ENCODE data around the gene TFR2. TPM values are rescaled to one million over a fixed set of nuclear protein-coding genes. Genes with fewer than 3 reads are reported as not detected.
A peak's percentile ranks its signal among the peaks of the same experiment; 100 is the strongest.

Gene TFR2
- total RNA-seq, 1 experiment from 2014 or later, result 5.7 TPM

- no peaks in the 10 kb centered on the region for H3K9me3 Mint-ChIP-seq
- TF ChIP-seq FOXJ3 (CRISPR knock-in tag; IDR thresholded peaks at IDR 0.05; ENCODE audit: borderline replicate concordance) (no peak), GRHL2 (CRISPR knock-in tag; IDR thresholded peaks at IDR 0.05; ENCODE audit: insufficient replicate concordance, severe bottlenecking) (no peak), NR3C1 (CRISPR knock-in tag; conservative IDR thresholded peaks at IDR 0.05; ENCODE audit: low read depth) (no peak), MXD4 (CRISPR knock-in tag; IDR thresholded peaks at IDR 0.05; ENCODE audit: borderline replicate concordance) (no peak), ZNF232 (CRISPR knock-in tag; IDR thresholded peaks at IDR 0.05) (no peak), ZNF219 (CRISPR knock-in tag; IDR thresholded peaks at IDR 0.05; ENCODE audit: borderline replicate concordance) (no peak), OVOL2 (CRISPR knock-in tag; IDR thresholded peaks at IDR 0.05; ENCODE audit: borderline replicate concordance) (no peak), SMAD3 (CRISPR knock-in tag; IDR thresholded peaks at IDR 0.05; ENCODE audit: borderline replicate concordance) (no peak)
- TF ChIP-seq, protein P1, sequence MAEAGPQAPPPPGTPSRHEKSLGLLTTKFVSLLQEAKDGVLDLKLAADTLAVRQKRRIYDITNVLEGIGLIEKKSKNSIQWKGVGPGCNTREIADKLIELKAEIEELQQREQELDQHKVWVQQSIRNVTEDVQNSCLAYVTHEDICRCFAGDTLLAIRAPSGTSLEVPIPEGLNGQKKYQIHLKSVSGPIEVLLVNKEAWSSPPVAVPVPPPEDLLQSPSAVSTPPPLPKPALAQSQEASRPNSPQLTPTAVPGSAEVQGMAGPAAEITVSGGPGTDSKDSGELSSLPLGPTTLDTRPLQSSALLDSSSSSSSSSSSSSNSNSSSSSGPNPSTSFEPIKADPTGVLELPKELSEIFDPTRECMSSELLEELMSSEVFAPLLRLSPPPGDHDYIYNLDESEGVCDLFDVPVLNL (CRISPR knock-in tag; IDR thresholded peaks at IDR 0.05; ENCODE audit: borderline replicate concordance, low read depth), result no peak
- peaks cover 33% of the 10 kb centered on the region for H3K4me1 Mint-ChIP-seq
- DNase-seq (ENCODE audit: low spot score) (no peak), ATAC-seq (no peak)
- POLR2A ChIA-PET, result no interaction called here
- no peak overlapping the region for H3K4me3 Mint-ChIP-seq
- H3K27ac Mint-ChIP-seq, result no peak overlapping the region
- CTCF ChIA-PET, result interaction anchor here (2.1 kb wide), 1 partner anchor 105 kb away, joined by 6 read pairs; the partner anchor contains the start of gene POP7
- H3K27me3 Mint-ChIP-seq (ENCODE audit: low read depth), result peaks cover 10% of the 10 kb centered on the region
- H3K36me3 Mint-ChIP-seq, result peaks cover 15% of the 10 kb centered on the region
Measured at GRCh38 chr7:100600730-100601038, 40.7 kb downstream of the TFR2 start.

- Mint-ChIP-seq H3K4me3 (no peak overlapping the region), H3K27ac (no peak overlapping the region), H3K4me1 (peaks cover 32% of the 10 kb centered on the region), H3K36me3 (peaks cover 15% of the 10 kb centered on the region), H3K27me3 (ENCODE audit: low read depth) (peaks cover 10% of the 10 kb centered on the region), H3K9me3 (no peaks in the 10 kb centered on the region)
- POLR2A ChIA-PET, result interaction anchor here (1.0 kb wide), 1 partner anchor 12 kb away, joined by 3 read pairs; the partner anchor contains the start of gene MOSPD3
- CTCF ChIA-PET, result interaction anchor here (2.1 kb wide), 1 partner anchor 105 kb away, joined by 6 read pairs; the partner anchor contains the start of gene POP7
- no peak for ATAC-seq
- peak; percentile 50 for DNase-seq (ENCODE audit: low spot score)
- TF ChIP-seq CDX4 (CRISPR knock-in tag; IDR thresholded peaks at IDR 0.05; ENCODE audit: borderline replicate concordance), result no peak
- TF ChIP-seq, protein P1 (CRISPR knock-in tag; IDR thresholded peaks at IDR 0.05; ENCODE audit: borderline replicate concordance, low read depth), result no peak
- TF ChIP-seq AR (CRISPR knock-in tag; IDR thresholded peaks at IDR 0.05), result no peak
- TF ChIP-seq, protein P2, sequence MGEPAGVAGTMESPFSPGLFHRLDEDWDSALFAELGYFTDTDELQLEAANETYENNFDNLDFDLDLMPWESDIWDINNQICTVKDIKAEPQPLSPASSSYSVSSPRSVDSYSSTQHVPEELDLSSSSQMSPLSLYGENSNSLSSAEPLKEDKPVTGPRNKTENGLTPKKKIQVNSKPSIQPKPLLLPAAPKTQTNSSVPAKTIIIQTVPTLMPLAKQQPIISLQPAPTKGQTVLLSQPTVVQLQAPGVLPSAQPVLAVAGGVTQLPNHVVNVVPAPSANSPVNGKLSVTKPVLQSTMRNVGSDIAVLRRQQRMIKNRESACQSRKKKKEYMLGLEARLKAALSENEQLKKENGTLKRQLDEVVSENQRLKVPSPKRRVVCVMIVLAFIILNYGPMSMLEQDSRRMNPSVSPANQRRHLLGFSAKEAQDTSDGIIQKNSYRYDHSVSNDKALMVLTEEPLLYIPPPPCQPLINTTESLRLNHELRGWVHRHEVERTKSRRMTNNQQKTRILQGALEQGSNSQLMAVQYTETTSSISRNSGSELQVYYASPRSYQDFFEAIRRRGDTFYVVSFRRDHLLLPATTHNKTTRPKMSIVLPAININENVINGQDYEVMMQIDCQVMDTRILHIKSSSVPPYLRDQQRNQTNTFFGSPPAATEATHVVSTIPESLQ (CRISPR knock-in tag; IDR thresholded peaks at IDR 0.05), result no peak
- TF ChIP-seq ZNF281 (CRISPR knock-in tag; IDR thresholded peaks at IDR 0.05), result no peak
- TF ChIP-seq, protein P3, sequence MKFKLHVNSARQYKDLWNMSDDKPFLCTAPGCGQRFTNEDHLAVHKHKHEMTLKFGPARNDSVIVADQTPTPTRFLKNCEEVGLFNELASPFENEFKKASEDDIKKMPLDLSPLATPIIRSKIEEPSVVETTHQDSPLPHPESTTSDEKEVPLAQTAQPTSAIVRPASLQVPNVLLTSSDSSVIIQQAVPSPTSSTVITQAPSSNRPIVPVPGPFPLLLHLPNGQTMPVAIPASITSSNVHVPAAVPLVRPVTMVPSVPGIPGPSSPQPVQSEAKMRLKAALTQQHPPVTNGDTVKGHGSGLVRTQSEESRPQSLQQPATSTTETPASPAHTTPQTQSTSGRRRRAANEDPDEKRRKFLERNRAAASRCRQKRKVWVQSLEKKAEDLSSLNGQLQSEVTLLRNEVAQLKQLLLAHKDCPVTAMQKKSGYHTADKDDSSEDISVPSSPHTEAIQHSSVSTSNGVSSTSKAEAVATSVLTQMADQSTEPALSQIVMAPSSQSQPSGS (CRISPR knock-in tag; IDR thresholded peaks at IDR 0.05; ENCODE audit: borderline replicate concordance, low read depth), result no peak
- TF ChIP-seq, protein P4, sequence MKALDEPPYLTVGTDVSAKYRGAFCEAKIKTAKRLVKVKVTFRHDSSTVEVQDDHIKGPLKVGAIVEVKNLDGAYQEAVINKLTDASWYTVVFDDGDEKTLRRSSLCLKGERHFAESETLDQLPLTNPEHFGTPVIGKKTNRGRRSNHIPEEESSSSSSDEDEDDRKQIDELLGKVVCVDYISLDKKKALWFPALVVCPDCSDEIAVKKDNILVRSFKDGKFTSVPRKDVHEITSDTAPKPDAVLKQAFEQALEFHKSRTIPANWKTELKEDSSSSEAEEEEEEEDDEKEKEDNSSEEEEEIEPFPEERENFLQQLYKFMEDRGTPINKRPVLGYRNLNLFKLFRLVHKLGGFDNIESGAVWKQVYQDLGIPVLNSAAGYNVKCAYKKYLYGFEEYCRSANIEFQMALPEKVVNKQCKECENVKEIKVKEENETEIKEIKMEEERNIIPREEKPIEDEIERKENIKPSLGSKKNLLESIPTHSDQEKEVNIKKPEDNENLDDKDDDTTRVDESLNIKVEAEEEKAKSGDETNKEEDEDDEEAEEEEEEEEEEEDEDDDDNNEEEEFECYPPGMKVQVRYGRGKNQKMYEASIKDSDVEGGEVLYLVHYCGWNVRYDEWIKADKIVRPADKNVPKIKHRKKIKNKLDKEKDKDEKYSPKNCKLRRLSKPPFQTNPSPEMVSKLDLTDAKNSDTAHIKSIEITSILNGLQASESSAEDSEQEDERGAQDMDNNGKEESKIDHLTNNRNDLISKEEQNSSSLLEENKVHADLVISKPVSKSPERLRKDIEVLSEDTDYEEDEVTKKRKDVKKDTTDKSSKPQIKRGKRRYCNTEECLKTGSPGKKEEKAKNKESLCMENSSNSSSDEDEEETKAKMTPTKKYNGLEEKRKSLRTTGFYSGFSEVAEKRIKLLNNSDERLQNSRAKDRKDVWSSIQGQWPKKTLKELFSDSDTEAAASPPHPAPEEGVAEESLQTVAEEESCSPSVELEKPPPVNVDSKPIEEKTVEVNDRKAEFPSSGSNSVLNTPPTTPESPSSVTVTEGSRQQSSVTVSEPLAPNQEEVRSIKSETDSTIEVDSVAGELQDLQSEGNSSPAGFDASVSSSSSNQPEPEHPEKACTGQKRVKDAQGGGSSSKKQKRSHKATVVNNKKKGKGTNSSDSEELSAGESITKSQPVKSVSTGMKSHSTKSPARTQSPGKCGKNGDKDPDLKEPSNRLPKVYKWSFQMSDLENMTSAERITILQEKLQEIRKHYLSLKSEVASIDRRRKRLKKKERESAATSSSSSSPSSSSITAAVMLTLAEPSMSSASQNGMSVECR (CRISPR knock-in tag; IDR thresholded peaks at IDR 0.05; ENCODE audit: borderline replicate concordance), result no peak
Measured at GRCh38 chr7:100599911-100600729, 41.2 kb downstream of the TFR2 start.
